HG03378 (cell line): Measurements from ENCODE around the gene UROD.
"Not testable (repeated sequence)": the region's sequence is repeated elsewhere in the genome, so short reads cannot be mapped to it uniquely, and the experiment has no call there.

Experiments
- ATAC-seq: cut with Tn5 transposase; IDR thresholded peaks from one replicate; pipeline ENCODE4 v1.9.1; 2021; ENCODE audit warnings: mild to moderate bottlenecking, moderate library complexity; ENCODE audit not compliant: unreplicated experiment

UROD gene

GRCh38 chr1:45038240-45038639 is 26.2 kb downstream of the UROD start:
- no peak for ATAC-seq

GRCh38 chr1:45038661-45039364 is 26.8 kb downstream of the UROD start:
- ATAC-seq: no peak

GRCh38 chr1:45040297-45040696 is 28.2 kb downstream of the UROD start:
- ATAC-seq: no peak

GRCh38 chr1:45043094-45043493 is 31.0 kb downstream of the UROD start:
- ATAC-seq: no peak

GRCh38 chr1:45044916-45045315 is 32.9 kb downstream of the UROD start:
- ATAC-seq: no peak

- no peak for ATAC-seq
Measured at GRCh38 chr1:45047032-45047431, 35.0 kb downstream of the UROD start.

GRCh38 chr1:45051005-45051772 is 39.1 kb downstream of the UROD start:
- ATAC-seq: no peak

GRCh38 chr1:45057542-45057941 is 45.5 kb downstream of the UROD start:
- ATAC-seq: no peak

- no peak for ATAC-seq
Measured at GRCh38 chr1:45059829-45060228, 47.8 kb downstream of the UROD start.

GRCh38 chr1:45062463-45062862 is 50.4 kb downstream of the UROD start:
- not testable (repeated sequence) for ATAC-seq

- no peak for ATAC-seq
Measured at GRCh38 chr1:45065083-45065482, 53.0 kb downstream of the UROD start.
